ENCODE results near the gene CCDC85C. TPM values are rescaled to one million over a fixed set of nuclear protein-coding genes. Genes with fewer than 3 reads are reported as not detected.

The CCDC85C gene
- total RNA-seq, 1 donor from 2014 or later, result 7.0 TPM

GRCh38 chr14:99624971-99625370 lies 21.0 kb upstream of the CCDC85C start:
- no peak for DNase-seq (ENCODE audit: low spot score)
- no peak overlapping the region for H3K4me3 Mint-ChIP-seq (ENCODE audit: unreplicated experiment)
- H3K27me3 Mint-ChIP-seq (ENCODE audit: low read depth), result no peaks in the 10 kb centered on the region
- TF ChIP-seq CTCF (IDR thresholded peaks at IDR 0.05), result no peak
- no peaks in the 10 kb centered on the region for H3K36me3 Mint-ChIP-seq (ENCODE audit: low read depth)
- no peaks in the 10 kb centered on the region for H3K9me3 Mint-ChIP-seq (ENCODE audit: low read depth)
- peaks cover 10% of the 10 kb centered on the region for H3K4me1 Mint-ChIP-seq (ENCODE audit: low read depth)
- H3K27ac Mint-ChIP-seq (ENCODE audit: unreplicated experiment), result no peak overlapping the region

- Mint-ChIP-seq H3K27ac (ENCODE audit: unreplicated experiment) (no peak overlapping the region), H3K36me3 (ENCODE audit: low read depth) (no peaks in the 10 kb centered on the region), H3K4me1 (ENCODE audit: low read depth) (peaks cover 13% of the 10 kb centered on the region), H3K4me3 (ENCODE audit: unreplicated experiment) (no peak overlapping the region), H3K27me3 (ENCODE audit: low read depth) (no peaks in the 10 kb centered on the region), H3K9me3 (ENCODE audit: low read depth) (no peaks in the 10 kb centered on the region)
- TF ChIP-seq CTCF (IDR thresholded peaks at IDR 0.05), result no peak
- no peak for DNase-seq (ENCODE audit: low spot score)
These were observed 20.0 kb upstream of the CCDC85C start for GRCh38 chr14:99624024-99624423.

GRCh38 chr14:99621948-99622347 lies 17.9 kb upstream of the CCDC85C start:
- no peak for TF ChIP-seq CTCF (IDR thresholded peaks at IDR 0.05)
- no peaks in the 10 kb centered on the region for H3K27me3 Mint-ChIP-seq (ENCODE audit: low read depth)
- H3K4me3 Mint-ChIP-seq (ENCODE audit: unreplicated experiment), result no peak overlapping the region
- H3K27ac Mint-ChIP-seq (ENCODE audit: unreplicated experiment), result no peak overlapping the region
- H3K36me3 Mint-ChIP-seq (ENCODE audit: low read depth), result no peaks in the 10 kb centered on the region
- DNase-seq (ENCODE audit: low spot score), result no peak
- peaks cover 12% of the 10 kb centered on the region for H3K4me1 Mint-ChIP-seq (ENCODE audit: low read depth)
- no peaks in the 10 kb centered on the region for H3K9me3 Mint-ChIP-seq (ENCODE audit: low read depth)

- no peak for TF ChIP-seq CTCF (IDR thresholded peaks at IDR 0.05)
- no peak overlapping the region for H3K27ac Mint-ChIP-seq (ENCODE audit: unreplicated experiment)
- H3K4me1 Mint-ChIP-seq (ENCODE audit: low read depth), result peaks cover 18% of the 10 kb centered on the region
- DNase-seq (ENCODE audit: low spot score), result no peak
- H3K9me3 Mint-ChIP-seq (ENCODE audit: low read depth), result no peaks in the 10 kb centered on the region
- H3K4me3 Mint-ChIP-seq (ENCODE audit: unreplicated experiment), result no peak overlapping the region
- H3K36me3 Mint-ChIP-seq (ENCODE audit: low read depth), result no peaks in the 10 kb centered on the region
- H3K27me3 Mint-ChIP-seq (ENCODE audit: low read depth), result no peaks in the 10 kb centered on the region
These were observed 16.1 kb upstream of the CCDC85C start for GRCh38 chr14:99619835-99620834.

- no peak for TF ChIP-seq CTCF (IDR thresholded peaks at IDR 0.05)
- no peak for DNase-seq (ENCODE audit: low spot score)
- H3K4me3 Mint-ChIP-seq (ENCODE audit: unreplicated experiment), result no peak overlapping the region
- no peak overlapping the region for H3K27ac Mint-ChIP-seq (ENCODE audit: unreplicated experiment)
- peaks cover 24% of the 10 kb centered on the region for H3K4me1 Mint-ChIP-seq (ENCODE audit: low read depth)
- H3K36me3 Mint-ChIP-seq (ENCODE audit: low read depth), result no peaks in the 10 kb centered on the region
- no peaks in the 10 kb centered on the region for H3K27me3 Mint-ChIP-seq (ENCODE audit: low read depth)
- H3K9me3 Mint-ChIP-seq (ENCODE audit: low read depth), result no peaks in the 10 kb centered on the region
These were observed 13.1 kb upstream of the CCDC85C start for GRCh38 chr14:99616832-99617800.

All from chondrocyte (in vitro differentiated cells).